GM18870 (cell line): Measurements from ENCODE around the gene ASB8.
"Not testable (repeated sequence)": the region's sequence is repeated elsewhere in the genome, so short reads cannot be mapped to it uniquely, and the experiment has no call there.

Source experiments
- ATAC-seq: cut with Tn5 transposase; IDR thresholded peaks from one replicate; pipeline ENCODE4 v1.9.1; 2021; ENCODE audit warnings: moderate library complexity; ENCODE audit not compliant: unreplicated experiment

ASB8 gene

DNA sequence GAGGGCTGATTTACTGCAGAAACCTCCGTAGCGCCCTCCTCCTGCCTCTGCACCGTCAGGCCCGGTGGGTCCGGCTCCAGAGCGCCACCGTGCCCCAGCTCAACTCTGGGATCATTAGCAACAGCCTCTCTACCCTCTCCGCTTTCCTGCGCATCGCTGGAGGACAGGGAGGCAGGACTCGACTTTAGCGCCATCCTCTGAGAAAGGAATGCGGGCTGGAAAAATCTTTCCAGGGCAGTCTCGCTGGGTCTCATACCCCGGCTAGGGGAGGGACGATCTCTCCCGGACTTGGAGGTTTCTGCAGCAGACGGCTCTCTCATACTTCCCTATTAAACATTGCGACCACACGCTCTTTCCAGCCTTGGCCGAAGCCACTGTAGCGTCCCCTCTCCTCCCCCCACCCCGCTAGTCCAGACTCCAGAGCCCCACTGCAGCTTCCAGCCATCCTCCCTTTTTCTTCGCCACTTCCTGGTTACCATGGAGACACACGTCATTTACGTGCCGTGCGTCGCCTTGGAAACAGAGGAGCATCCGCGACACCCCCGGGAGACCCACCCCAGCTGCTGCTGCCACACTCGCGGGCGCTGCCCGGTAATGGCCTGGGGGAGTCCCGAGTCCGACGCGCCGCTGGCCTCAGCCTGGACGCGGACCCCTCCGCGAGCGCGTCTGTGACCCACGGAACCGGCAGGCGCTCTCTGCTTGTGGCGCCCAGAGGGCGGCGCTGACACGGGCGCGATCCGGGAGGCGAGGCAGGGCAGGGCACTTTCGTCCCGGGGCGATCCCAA is 26.0 kb upstream of the ASB8 start, which contains the start of gene CCDC184:
Gene CCDC184, plus strand, starts transcription at position 554 of the 785 bp plus-strand sequence. CDS start 479 bp downstream, outside the sequence.
- ATAC-seq: peak; percentile 58

DNA sequence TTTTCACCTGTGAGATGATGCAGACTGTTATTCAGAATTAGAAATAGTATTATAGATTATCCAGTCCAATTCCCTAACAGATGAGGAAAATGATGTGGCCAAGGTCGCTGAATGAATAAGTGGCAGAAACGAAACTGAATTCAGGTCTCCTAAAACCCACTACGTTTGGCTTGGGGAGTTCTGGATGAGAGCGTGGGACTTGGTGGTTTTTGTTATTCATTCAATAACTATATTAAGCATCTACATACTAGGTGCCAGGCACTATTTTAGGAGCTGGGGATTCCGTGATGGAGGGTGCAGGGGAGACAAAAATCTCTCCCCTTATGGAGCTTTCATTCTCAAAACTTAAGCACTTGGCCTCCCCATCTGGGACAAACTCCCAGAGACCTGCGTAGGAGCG is 25.3 kb upstream of the ASB8 start:
- no peak for ATAC-seq

DNA sequence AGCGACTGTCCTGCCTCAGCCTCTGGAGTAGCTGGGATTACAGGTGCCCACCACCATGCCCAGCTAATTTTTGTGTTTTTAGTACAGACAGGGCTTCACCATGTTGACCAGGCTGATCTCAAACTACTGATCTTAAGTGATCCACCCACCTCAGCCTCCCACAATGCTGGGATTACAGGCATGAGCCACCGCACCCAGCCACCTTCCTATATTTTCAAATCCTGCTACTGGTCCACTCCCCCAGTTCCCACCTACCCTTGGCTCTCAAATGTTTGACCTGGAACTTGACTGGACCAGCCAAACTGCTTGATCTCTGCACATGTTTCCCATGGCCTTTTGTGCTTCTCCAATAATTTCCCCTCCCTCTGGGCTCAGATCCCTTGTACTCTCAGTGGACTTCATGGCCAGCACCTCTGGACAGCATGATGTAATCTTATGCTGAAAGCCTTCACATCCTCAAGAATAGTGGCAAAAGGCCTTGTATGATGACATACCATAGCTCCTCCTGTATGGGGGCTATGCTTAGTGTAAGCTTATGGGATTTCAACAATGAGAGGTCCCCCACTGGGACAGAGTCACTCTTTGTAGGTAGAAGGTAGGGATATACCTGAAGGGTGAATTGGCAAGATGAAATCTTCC is 23.7 kb upstream of the ASB8 start:
- no peak for ATAC-seq

DNA sequence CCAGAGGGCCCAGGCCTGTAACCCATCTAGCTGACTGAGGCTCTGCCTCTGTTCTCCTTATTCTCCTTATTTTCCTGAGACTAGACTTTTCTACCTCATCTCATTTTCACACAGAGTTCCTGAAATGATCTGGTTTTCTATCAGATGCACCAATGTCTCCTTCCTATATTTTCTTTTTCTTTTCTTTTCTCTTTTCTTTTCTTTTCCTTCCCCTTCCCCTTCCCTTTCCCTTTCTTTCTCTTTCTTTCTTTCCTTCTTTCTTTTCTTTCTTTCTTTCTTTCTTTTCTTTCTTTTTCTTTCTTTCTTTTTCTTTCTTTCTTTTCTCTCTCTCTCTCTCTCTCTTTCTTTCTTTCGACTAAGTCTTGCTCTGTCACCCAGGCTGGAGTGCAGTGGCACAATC is 23.1 kb upstream of the ASB8 start:
- ATAC-seq: no peak

DNA sequence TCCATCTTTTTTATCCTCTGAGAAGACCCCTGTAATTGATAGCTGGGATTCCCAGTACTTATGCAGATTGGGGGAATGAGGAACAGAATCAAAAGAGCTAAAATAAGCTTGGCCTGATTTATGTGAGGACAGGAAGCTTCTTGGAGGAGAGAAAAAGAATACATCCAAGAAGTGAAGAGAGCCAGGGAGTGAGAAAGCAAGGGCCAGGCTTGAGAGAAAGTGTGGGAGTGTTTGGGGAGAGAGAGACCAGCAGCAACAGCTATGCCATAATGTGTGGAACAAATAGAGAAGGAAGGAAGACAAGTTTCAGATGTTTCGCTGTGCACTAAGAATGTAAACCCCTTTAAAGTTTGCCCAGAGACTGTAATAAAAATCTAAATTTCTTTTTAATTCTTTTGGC is 22.2 kb upstream of the ASB8 start:
- no peak for ATAC-seq

DNA sequence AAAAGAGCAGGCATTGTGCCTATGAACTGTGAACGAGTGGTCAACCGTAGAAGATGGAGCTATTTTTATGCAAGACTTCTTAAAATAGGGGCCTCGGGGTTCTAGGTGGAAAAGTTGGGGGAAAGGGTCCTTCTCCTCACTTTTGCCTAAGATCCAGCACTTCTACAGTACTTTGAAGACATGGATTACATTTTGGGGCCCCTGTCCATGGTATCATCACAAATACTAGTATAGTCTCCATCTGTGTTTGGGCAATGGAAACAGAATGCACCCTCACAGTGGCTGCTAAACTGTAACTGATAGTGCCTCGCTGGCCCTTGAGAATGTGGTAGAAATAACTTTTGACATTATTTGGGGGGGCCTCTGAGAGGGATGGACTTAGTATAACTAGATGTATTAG is 20.7 kb upstream of the ASB8 start:
- ATAC-seq: no peak

DNA sequence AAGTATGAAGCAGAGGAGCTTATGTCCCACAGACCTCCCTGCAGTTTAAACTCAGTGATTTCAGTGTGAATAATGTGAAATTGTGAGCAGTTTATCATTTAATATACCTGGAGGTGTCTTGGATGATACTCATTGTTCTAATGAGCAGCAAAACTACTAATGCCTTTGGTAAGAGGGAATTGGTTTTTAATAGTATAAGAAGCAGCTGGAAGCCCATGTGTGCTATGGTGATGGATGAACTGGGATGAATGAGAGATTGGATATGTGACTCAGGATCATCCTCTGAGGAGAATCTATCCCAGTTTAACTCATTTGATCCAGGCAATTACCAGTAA is 19.1 kb upstream of the ASB8 start:
- ATAC-seq: no peak

DNA sequence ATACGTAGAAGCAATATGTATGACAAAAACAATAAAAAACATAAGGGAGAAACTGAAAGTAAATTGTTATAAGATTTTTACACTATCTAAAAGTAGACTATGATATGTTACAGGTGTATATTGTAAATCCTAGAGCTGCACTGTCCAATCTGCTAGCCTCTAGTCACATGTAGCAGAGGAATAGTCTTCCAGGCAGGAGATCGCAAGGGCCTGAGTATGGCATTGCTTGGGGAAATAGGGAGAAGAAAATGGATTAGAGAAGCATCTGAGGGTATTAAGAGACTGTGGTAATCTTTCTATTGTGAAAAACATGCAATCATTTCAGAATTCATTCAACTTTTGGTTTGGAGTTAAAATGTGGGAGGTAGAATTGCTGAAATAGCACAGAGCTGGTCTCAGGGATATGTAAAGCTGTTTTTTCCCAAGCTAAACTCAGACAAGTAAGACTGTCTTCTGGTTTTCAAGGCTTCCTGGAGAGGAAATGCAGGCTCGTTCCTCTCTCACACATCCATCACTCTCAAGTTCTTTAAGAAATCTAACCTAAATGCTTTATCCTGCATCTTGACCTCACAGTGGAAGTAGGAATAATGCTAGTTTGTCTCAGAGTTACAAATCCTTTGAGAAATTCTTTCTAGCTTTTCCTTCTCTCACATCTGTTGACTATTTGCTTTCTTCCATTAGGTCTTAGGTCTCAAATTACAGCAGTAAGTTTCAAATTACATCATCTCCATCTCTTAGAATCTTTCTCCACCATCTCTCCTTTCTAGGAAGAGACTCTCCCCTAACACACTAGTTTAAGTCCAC is 18.5 kb upstream of the ASB8 start:
- ATAC-seq: no peak

DNA sequence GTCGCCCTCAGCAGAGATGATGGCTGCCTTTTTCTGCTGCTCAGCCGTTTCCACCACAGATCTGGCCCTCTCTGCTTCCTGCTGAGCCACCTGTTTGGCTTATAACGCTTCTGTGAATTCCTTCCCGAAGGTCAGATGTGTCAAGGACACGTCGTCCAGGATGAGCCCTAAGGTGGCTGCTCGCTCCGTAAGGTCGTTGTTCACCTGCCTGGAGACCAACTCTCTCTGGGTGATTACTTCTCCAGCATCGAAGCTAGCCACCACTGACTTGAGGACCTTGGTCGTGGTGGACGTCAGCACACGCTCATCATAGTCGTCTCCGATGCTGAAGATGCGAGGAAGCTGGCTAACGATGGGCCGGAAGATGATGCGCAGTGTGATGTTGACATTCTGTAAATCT is 11.7 kb upstream of the ASB8 start:
- ATAC-seq: no peak

DNA sequence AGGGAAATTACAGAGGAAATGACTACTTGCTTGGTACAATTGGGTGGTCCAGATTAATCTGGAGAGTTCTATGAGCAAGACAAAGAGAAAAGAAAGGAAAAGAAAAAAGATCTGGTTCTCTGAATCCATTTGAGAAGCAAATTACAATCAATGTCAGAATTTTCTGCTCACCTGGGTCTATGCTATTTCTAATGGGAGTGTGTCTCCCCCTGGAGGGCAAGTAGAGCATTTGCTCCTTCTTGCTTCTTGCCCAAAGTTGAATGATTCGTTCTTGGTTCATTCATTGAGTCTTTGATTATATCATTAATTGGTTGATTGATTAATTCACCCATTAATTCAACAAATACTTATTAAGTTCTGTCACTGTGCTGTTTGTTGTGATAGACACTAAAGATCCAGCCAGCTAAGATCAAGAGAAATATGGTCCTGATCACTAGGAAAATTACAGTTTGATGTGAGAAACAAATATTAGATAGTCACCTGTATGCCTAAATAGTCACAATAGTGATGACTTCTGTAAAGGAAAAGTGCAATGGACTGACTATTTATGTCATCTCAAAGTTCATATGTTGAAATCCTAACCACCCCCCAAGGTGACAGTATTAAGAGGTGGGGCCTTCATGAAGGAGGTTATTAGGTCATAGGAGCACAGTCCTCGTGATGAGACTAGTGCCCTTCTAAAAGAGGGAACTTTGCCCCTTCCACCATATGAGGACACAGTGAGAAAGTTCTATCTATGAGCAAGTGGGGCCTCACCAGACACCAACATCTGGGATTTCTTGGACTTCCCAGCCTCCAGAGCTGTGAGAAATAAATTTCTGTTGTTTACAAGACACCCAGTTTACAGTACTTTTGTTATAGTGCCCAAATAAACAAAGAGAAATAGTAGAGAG is 8.0 kb upstream of the ASB8 start:
- no peak for ATAC-seq

DNA sequence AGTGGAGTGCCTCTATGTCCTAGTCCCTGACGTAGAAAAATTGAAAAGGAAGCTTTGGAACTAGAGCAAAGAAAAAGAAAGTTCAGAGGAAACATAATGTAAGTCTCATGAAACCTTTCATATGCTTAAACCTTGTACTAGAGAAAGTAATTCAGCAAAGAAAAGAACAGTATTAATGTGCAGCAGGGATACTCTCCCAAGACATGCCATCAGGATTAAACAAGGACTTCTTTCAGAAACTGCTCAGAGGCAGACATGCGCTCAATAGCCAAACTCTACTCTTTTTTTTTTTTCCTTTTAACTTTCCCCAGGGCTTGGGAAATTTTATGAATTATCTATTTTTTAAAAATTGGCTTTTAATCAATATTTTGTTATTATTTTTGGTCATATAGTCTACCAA is 7.1 kb upstream of the ASB8 start:
- ATAC-seq: no peak

DNA sequence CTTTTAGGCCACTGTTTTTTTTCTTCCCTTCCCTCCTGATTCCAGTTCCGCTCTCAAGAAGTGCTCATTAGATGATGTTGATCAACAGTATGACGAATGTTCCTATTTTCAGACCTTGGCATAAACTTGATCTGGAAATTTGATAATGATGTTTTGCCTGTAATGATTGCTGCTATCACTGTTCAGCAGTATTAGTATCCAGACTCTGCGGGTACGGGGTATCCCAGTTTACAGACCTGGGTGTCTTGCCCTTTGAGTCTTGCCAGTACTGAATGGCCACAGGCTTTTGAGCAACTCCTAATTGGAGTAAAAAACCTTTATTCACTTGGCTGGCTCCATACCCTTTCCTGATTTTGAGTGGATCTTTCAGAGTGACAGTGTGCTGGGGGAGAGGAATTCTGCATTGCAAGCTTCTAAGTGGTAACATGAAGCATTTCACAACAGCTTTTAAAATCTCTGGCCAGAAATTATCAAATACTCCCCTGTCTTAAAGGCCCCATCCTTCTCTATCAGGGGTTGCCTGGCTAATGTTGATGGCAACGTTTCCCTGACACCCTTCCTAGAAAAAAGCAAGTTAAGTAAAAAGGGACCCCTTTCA is 5.9 kb upstream of the ASB8 start:
- no peak for ATAC-seq

DNA sequence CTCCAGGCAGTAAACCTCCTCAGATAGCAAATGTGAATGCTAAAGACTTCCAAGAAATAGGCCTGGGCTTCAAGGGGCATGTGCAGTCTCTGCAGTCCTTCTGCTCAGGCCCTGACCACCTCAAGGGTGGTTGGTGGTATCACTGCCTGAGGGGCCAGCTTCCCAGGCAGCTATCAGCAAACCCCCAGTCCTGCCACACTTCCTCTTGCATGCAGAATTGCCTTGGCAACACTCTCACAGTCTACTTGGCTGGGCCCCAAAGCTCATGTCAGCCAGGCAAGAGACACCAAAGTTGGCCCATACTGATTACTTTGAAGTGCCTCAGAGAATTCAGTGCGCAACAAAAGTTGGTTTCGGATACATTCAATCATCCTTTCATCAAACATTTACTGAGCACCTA is 3.5 kb upstream of the ASB8 start:
- no peak for ATAC-seq

DNA sequence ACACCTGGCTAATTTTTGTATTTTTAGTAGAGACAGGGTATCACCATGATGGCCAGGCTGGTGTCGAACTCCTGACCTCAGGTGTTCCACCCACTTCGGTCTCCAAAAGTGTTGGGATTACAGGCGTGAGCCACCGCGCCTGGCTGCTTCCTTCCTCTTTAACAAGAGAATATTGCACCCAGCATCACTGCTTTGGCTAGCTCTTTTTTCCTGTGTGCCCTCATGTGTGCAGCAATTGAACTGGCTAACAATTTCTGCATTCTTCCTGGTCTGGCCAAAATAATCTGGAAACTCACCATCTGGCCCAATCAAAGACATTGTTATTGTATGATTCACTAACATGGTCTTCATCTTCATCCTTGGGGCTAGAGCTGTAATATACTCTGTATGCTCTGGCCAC is 2.7 kb upstream of the ASB8 start:
- ATAC-seq: no peak

DNA sequence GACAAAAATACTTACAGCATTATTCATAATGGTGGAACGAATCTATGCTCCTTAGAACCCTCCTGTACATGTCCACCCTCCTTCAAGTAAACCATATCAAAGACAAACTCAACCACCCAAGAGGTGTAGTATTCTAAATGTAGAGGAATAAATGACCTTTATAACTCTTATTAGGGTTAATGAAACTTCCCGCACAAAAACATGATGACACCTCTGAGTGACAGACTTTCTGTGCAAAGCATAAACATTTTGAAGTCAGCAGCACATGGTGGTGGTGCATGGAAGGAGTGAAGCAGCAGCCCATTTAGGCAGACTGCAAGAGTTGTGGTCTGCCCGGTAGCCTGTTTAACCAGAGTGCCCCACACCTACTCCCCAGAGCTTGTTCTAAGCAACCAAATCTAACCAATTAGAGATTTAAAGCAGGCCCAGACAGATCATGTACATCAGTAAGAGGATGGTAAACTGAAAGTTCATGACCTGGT is 615 bp upstream of the ASB8 start:
- no peak for ATAC-seq

DNA sequence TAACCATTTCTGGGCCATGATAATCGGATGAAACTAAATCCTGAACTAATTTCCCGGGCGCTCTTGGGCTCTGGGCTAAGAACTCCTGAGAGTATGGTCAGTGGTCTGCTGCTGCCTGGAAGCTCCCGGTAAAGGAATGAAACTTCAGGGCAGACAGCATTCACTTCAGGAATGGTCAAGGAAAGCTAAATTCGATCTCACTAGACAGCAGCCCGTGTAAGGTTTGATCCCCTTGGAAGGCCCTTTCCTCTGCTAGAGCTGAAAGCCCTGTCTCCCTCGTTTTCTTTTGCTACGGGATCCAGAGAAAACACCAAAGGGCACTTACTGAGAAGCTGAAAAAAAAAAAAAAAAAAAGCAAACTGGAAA is 680 bp downstream of the ASB8 start:
- ATAC-seq: no peak

DNA sequence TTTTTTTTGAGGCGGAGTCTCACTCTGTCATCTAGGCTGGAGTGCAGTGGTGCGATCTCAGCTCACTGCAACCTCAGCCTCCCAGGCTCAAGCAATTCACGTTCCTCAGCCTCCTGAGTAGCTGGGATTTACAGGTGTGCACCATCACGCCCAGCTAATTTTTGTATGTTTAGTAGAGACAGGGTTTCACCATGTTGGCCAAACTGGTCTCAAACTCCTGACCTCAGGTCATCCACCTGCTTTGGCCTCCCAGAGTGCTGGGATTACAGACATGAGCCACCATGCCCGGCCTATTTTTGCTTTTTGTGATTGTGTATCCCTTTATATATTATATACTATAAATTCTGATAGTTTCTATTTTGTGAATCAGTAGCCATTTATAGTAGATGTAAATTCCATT is 1.5 kb downstream of the ASB8 start:
- not testable (repeated sequence) for ATAC-seq

DNA sequence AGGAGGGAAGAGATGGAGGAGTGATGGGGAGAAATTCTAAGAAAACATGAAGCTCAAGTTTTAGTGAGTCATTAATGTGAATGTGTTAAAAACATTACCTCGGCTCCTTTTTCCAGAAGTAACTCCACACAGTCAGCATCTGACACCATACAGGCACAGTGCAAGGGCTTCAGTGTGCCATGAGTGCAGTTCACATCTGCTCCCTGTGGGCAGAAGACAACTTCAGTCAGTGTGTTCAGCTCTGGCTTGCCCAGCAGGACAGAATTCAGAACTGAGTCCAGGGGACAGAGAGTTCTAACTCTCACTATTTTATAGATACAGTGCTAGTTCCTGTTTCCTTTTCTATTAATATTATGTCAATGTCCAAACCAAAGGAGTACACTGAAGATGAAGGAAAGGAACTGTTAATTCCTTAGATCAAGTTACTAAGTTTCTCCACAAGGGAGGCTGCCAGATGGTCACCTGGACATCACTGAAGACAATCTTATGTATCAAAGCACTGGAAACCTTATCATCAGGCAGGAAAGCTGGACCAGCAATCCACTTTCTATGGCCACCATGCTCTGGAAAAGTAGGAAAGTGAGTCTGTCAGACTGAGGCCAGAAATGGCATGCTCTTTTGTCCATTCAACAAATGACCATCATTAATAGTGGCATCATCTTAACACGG is 6.1 kb downstream of the ASB8 start:
- no peak for ATAC-seq

DNA sequence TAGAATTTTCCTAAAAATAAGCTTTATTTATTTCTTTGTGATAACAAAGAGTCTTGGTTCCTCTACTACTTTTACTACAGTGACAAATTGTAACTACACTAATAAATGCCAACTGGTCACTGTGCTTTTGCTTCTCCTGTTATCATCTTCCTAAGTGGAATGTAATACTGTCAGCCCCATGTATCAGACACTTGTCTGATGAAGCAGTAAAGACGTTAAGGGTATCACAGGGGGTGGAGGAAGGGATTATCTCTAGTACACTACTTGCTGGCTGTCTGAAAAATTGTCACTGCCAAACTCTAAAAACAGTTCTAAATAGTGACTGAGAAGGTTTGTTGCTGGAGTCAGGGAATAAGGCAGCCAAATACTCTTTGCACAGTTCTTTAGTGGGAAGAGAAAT is 11.3 kb downstream of the ASB8 start:
- ATAC-seq: no peak

DNA sequence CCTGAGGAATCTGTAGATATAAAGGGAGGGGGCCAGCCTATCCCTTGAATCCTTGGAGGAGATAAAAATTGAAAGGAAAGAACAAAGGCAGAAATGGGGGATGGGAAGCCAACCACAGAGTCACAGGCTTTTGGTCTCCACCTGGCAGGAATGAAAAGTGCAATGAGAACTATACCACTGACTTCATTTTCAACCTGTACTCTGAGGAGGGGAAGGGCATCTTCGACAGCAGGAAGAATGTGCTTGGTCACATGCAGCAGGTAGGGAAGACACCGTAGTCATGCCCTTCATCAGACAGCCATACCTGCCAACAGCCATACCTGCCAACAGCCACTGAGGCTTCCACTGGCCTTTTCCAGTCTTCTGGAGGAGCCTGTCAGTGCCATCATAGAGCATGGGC is 13.4 kb downstream of the ASB8 start:
- ATAC-seq: no peak
